GM23338 (cell line): ENCODE results near the gene CCDC137.

Experiments used
- CREB1 ChIP-seq: fragments of 250-450 bp; sonication (Bioruptor Pico); IDR thresholded peaks from 2 replicates; pipeline ENCODE4 v1.5.0; 2020; ENCODE audit warnings: low read depth, mild to moderate bottlenecking, moderate library complexity
- EZH2 ChIP-seq: fragments of 200-600 bp; sonication (generic); IDR thresholded peaks from one replicate; pipeline ENCODE4 v1.8.0; 2017; ENCODE audit warnings: antibody characterized with exemption, mild to moderate bottlenecking, low read depth; ENCODE audit not compliant: unreplicated experiment
- EZH2phosphoT487 ChIP-seq: fragments of 200-600 bp; sonication (generic); IDR thresholded peaks from one replicate; pipeline ENCODE4 v1.8.1; 2018; ENCODE audit warnings: antibody characterized with exemption; ENCODE audit not compliant: unreplicated experiment
- JUNB ChIP-seq: IDR thresholded peaks from one replicate; pipeline ENCODE4 v1.6.1; 2016; ENCODE audit warnings: antibody characterized with exemption; ENCODE audit not compliant: unreplicated experiment
- POLR2AphosphoS5 ChIP-seq: IDR thresholded peaks from 2 replicates; pipeline ENCODE4 v1.6.1; 2016; ENCODE audit warnings: antibody characterized with exemption, low read depth
- TF ChIP-seq, protein P1 (sequence below), 2 experiments: fragments of 200-600 bp in 1 of 2; sonication (generic) in 1 of 2; conservative IDR thresholded peaks; 2 replicates each; pipeline versions ENCODE4 v1.5.1 to v1.6.1; 2016 to 2017; ENCODE audit warnings: antibody characterized with exemption in 2 of 2, low read depth in 2 of 2, mild to moderate bottlenecking in 2 of 2, moderate library complexity in 1 of 2
- TF ChIP-seq, protein P2 (sequence below): fragments of 250-450 bp; sonication (Bioruptor Pico); IDR thresholded peaks from 2 replicates; pipeline ENCODE4 v1.5.0; 2020; ENCODE audit warnings: mild to moderate bottlenecking, moderate library complexity

GRCh38 chr17:81655378-81656117, 11.0 kb upstream of the CCDC137 start:
- TF ChIP-seq, protein P1, sequence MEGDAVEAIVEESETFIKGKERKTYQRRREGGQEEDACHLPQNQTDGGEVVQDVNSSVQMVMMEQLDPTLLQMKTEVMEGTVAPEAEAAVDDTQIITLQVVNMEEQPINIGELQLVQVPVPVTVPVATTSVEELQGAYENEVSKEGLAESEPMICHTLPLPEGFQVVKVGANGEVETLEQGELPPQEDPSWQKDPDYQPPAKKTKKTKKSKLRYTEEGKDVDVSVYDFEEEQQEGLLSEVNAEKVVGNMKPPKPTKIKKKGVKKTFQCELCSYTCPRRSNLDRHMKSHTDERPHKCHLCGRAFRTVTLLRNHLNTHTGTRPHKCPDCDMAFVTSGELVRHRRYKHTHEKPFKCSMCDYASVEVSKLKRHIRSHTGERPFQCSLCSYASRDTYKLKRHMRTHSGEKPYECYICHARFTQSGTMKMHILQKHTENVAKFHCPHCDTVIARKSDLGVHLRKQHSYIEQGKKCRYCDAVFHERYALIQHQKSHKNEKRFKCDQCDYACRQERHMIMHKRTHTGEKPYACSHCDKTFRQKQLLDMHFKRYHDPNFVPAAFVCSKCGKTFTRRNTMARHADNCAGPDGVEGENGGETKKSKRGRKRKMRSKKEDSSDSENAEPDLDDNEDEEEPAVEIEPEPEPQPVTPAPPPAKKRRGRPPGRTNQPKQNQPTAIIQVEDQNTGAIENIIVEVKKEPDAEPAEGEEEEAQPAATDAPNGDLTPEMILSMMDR (conservative IDR thresholded peaks at IDR 0.05; ENCODE audit: low read depth in 2 of 2): no peak
- TF ChIP-seq, protein P2, sequence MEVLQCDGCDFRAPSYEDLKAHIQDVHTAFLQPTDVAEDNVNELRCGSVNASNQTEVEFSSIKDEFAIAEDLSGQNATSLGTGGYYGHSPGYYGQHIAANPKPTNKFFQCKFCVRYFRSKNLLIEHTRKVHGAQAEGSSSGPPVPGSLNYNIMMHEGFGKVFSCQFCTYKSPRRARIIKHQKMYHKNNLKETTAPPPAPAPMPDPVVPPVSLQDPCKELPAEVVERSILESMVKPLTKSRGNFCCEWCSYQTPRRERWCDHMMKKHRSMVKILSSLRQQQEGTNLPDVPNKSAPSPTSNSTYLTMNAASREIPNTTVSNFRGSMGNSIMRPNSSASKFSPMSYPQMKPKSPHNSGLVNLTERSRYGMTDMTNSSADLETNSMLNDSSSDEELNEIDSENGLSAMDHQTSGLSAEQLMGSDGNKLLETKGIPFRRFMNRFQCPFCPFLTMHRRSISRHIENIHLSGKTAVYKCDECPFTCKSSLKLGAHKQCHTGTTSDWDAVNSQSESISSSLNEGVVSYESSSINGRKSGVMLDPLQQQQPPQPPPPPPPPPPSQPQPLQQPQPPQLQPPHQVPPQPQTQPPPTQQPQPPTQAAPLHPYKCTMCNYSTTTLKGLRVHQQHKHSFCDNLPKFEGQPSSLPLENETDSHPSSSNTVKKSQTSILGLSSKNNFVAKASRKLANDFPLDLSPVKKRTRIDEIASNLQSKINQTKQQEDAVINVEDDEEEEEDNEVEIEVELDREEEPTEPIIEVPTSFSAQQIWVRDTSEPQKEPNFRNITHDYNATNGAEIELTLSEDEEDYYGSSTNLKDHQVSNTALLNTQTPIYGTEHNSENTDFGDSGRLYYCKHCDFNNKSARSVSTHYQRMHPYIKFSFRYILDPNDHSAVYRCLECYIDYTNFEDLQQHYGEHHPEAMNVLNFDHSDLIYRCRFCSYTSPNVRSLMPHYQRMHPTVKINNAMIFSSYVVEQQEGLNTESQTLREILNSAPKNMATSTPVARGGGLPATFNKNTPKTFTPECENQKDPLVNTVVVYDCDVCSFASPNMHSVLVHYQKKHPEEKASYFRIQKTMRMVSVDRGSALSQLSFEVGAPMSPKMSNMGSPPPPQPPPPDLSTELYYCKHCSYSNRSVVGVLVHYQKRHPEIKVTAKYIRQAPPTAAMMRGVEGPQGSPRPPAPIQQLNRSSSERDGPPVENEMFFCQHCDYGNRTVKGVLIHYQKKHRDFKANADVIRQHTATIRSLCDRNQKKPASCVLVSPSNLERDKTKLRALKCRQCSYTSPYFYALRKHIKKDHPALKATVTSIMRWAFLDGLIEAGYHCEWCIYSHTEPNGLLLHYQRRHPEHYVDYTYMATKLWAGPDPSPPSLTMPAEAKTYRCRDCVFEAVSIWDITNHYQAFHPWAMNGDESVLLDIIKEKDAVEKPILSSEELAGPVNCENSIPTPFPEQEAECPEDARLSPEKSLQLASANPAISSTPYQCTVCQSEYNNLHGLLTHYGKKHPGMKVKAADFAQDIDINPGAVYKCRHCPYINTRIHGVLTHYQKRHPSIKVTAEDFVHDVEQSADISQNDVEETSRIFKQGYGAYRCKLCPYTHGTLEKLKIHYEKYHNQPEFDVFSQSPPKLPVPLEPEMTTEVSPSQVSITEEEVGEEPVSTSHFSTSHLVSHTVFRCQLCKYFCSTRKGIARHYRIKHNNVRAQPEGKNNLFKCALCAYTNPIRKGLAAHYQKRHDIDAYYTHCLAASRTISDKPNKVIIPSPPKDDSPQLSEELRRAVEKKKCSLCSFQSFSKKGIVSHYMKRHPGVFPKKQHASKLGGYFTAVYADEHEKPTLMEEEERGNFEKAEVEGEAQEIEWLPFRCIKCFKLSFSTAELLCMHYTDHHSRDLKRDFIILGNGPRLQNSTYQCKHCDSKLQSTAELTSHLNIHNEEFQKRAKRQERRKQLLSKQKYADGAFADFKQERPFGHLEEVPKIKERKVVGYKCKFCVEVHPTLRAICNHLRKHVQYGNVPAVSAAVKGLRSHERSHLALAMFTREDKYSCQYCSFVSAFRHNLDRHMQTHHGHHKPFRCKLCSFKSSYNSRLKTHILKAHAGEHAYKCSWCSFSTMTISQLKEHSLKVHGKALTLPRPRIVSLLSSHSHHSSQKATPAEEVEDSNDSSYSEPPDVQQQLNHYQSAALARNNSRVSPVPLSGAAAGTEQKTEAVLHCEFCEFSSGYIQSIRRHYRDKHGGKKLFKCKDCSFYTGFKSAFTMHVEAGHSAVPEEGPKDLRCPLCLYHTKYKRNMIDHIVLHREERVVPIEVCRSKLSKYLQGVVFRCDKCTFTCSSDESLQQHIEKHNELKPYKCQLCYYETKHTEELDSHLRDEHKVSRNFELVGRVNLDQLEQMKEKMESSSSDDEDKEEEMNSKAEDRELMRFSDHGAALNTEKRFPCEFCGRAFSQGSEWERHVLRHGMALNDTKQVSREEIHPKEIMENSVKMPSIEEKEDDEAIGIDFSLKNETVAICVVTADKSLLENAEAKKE (CRISPR knock-in tag): no peak
- TF ChIP-seq POLR2AphosphoS5 (no peak), EZH2phosphoT487 (no peak), EZH2 (no peak), CREB1 (CRISPR knock-in tag) (no peak), JUNB (no peak)
